ENCODE results near the gene ZNF263. TPM values are rescaled to one million over a fixed set of nuclear protein-coding genes. Genes with fewer than 3 reads are reported as not detected.
A peak's percentile ranks its signal among the peaks of the same experiment; 100 is the strongest.

ZNF263 gene
- total RNA-seq, 1 donor from 2014 or later, result 9.9 TPM

GRCh38 chr16:3274490-3274889 lies 8.8 kb upstream of the ZNF263 start:
- Histone ChIP-seq H3K36me3 (peaks cover under 1% of the 10 kb centered on the region), H3K27ac (replicated peaks) (no peak overlapping the region), H3K27me3 (ENCODE audit: low read depth) (no peaks in the 10 kb centered on the region), H3K4me3 (no peak overlapping the region), H3K9me3 (replicated peaks) (peaks cover 62% of the 10 kb centered on the region), H3K4me1 (no peaks in the 10 kb centered on the region)
- no peak for TF ChIP-seq CTCF (IDR thresholded peaks at IDR 0.05; ENCODE audit: borderline replicate concordance)
- DNase-seq, result no peak
- intact Hi-C loops (cut with micrococcal nuclease), result no loop called here

GRCh38 chr16:3274947-3275346 lies 8.3 kb upstream of the ZNF263 start:
- intact Hi-C loops (cut with micrococcal nuclease), result no loop called here
- TF ChIP-seq CTCF (IDR thresholded peaks at IDR 0.05; ENCODE audit: borderline replicate concordance), result no peak
- H3K4me3 ChIP-seq, result no peak overlapping the region
- peaks cover 57% of the 10 kb centered on the region for H3K9me3 ChIP-seq (replicated peaks)
- no peaks in the 10 kb centered on the region for H3K27me3 ChIP-seq (ENCODE audit: low read depth)
- no peak for DNase-seq
- H3K4me1 ChIP-seq, result no peaks in the 10 kb centered on the region
- H3K27ac ChIP-seq (replicated peaks), result no peak overlapping the region
- H3K36me3 ChIP-seq, result no peaks in the 10 kb centered on the region

- intact Hi-C loops (cut with micrococcal nuclease), result no loop called here
- Histone ChIP-seq H3K4me3 (no peak overlapping the region), H3K36me3 (no peaks in the 10 kb centered on the region), H3K9me3 (replicated peaks) (peaks cover 42% of the 10 kb centered on the region), H3K27ac (replicated peaks) (no peak overlapping the region), H3K4me1 (peaks cover 2% of the 10 kb centered on the region), H3K27me3 (ENCODE audit: low read depth) (no peaks in the 10 kb centered on the region)
- no peak for DNase-seq
- TF ChIP-seq CTCF (IDR thresholded peaks at IDR 0.05; ENCODE audit: borderline replicate concordance), result no peak
Measured at GRCh38 chr16:3276679-3277078, 6.6 kb upstream of the ZNF263 start.

- intact Hi-C loops (cut with micrococcal nuclease), result no loop called here
- no peak overlapping the region for H3K4me3 ChIP-seq
Measured at GRCh38 chr16:3281222-3281820, 2.0 kb upstream of the ZNF263 start.

GRCh38 chr16:3282103-3282729 lies 1.1 kb upstream of the ZNF263 start:
- no peak for DNase-seq
- intact Hi-C loops (cut with micrococcal nuclease), result no loop called here
- H3K9me3 ChIP-seq (replicated peaks), result peaks cover 25% of the 10 kb centered on the region
- peak overlapping the region; percentile 100 for H3K27ac ChIP-seq (replicated peaks)
- H3K4me3 ChIP-seq, result peak overlapping the region; percentile 93
- peaks cover 48% of the 10 kb centered on the region for H3K4me1 ChIP-seq
- no peaks in the 10 kb centered on the region for H3K27me3 ChIP-seq (ENCODE audit: low read depth)
- TF ChIP-seq CTCF (IDR thresholded peaks at IDR 0.05; ENCODE audit: borderline replicate concordance), result no peak
- peaks cover 24% of the 10 kb centered on the region for H3K36me3 ChIP-seq

More at GRCh38 chr16:3281222-3281820, 2.0 kb upstream of the ZNF263 start:
- TF ChIP-seq CTCF (IDR thresholded peaks at IDR 0.05; ENCODE audit: borderline replicate concordance), result no peak
- Histone ChIP-seq H3K36me3 (peaks cover 15% of the 10 kb centered on the region), H3K27ac (replicated peaks) (no peak overlapping the region), H3K27me3 (ENCODE audit: low read depth) (no peaks in the 10 kb centered on the region), H3K9me3 (replicated peaks) (peaks cover 18% of the 10 kb centered on the region), H3K4me1 (peaks cover 46% of the 10 kb centered on the region)
- DNase-seq, result no peak
